HFFc6 (cell line): ENCODE measurements around the gene IGFN1. TPM values are rescaled to one million over a fixed set of nuclear protein-coding genes. Genes with fewer than 3 reads are reported as not detected.

Experiments used
- DNase-seq: peaks from one replicate; pipeline ENCODE4 v3.0.0-alpha.2; 2018
- H3K27ac Mint-ChIP-seq: 2 replicates; pipeline ENCODE4 v1.8.0; 2020; ENCODE audit warnings: mild to moderate bottlenecking, mixed read lengths
- H3K27me3 Mint-ChIP-seq: 2 replicates; pipeline ENCODE4 v1.8.0; 2021; ENCODE audit warnings: mild to moderate bottlenecking, moderate library complexity, mixed read lengths; ENCODE audit not compliant: insufficient read depth
- H3K36me3 Mint-ChIP-seq: 2 replicates; pipeline ENCODE4 v1.8.0; 2021; ENCODE audit warnings: low read depth, mixed read lengths
- H3K4me1 Mint-ChIP-seq: 2 replicates; pipeline ENCODE4 v1.8.0; 2020; ENCODE audit warnings: low read depth, mixed read lengths
- H3K4me3 Mint-ChIP-seq: 2 replicates; pipeline ENCODE4 v1.8.0; 2020; ENCODE audit warnings: mild to moderate bottlenecking, moderate library complexity, mixed read lengths
- H3K9me3 Mint-ChIP-seq: 2 replicates; pipeline ENCODE4 v1.8.0; 2020; ENCODE audit warnings: mild to moderate bottlenecking, mixed read lengths
- CTCF ChIP-seq: fragments of 200-600 bp; sonication (generic); IDR thresholded peaks from 2 replicates; pipeline ENCODE4 v1.5.0; 2021; ENCODE audit warnings: antibody characterized with exemption, mild to moderate bottlenecking
- total RNA-seq, 6 experiments: library from RNA; stranded (reverse); fragmentation: NEBNext Ultra II Directional; extraction: Animal tissue kit (Norgen Biotek cat#: 25700); gene quantifications; 2 replicates in 1 of 6; 3 replicates in 5 of 6; pipeline ENCODE4 v1.2.3, GENCODE V29; 2021

Gene IGFN1
- total RNA-seq, 6 experiments from 2014 or later: not detected

DNA sequence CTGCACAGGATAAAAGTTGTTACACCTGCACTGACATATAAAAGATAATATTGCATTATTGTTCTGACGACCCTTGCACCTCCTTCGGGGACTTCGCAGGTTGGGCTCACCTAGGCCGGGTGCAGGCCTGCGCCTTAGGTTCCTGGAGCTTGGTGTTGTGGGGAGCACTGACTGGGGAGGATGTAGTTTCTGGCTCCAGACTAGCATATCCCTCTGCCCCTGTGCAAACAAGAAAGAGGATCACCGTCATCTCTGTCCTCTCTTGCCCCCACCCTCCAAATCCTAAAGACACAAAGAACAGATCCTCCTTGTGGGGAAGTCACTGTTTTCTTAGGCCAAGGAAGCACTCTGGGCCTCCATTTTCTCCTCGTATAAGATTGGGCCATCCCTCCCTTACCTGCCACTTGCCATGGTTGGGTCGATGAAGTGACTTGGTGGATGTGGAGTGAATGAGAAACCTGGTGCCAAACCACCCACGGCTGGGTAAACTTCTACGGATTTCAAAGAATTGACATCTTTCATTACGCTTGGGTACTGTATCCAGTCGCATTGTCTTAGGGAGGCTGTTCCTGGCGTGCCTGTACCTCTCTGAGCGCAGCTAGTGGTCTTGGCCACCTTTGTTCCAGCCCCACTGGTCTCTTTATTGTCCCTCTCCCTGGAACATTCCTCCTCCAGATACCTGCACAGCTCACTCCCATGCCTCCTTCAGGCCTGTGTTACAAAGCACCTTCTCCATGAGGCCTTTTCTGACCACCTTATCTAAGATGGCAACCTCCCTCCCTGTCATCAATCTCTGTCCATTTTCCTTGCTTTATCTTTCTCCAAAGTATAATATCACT lies 58.3 kb downstream of the IGFN1 start:
- H3K9me3 Mint-ChIP-seq: no peaks in the 10 kb centered on the region

GRCh38 chr1:201250326-201251011 lies 59.8 kb downstream of the IGFN1 start:
- no peak for TF ChIP-seq CTCF
- Mint-ChIP-seq H3K4me1 (no peaks in the 10 kb centered on the region), H3K4me3 (no peak overlapping the region), H3K9me3 (no peaks in the 10 kb centered on the region), H3K36me3 (no peaks in the 10 kb centered on the region), H3K27me3 (peaks cover 21% of the 10 kb centered on the region), H3K27ac (no peak overlapping the region)
- DNase-seq: no peak

More for the DNA sequence above, 58.3 kb downstream of the IGFN1 start:
- H3K4me1 Mint-ChIP-seq: no peaks in the 10 kb centered on the region
- no peak for DNase-seq
- no peak overlapping the region for H3K27ac Mint-ChIP-seq
- no peak for TF ChIP-seq CTCF
- H3K4me3 Mint-ChIP-seq: no peak overlapping the region
- peaks cover 32% of the 10 kb centered on the region for H3K27me3 Mint-ChIP-seq
- H3K36me3 Mint-ChIP-seq: no peaks in the 10 kb centered on the region

DNA sequence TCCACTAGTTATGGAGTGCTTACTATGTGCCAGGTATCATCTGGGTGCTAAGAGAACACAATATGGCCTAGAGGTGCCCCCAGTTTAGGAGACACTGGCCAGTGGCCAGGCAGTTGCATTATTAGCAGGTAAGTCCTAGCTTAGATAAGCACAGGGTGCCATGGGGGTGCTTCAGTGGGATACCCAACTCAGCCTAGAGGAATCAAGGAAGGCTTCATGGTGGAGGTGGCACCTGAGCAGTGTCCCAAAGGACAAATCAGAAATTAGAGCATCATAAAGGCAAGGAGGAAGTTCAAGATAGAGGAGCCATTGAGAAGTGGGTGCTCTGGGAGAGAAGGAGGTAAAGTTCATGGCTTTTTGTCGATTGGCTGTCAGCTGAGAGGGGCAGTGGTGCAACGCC lies 60.8 kb downstream of the IGFN1 start:
- DNase-seq: no peak
- H3K4me1 Mint-ChIP-seq: no peaks in the 10 kb centered on the region
- H3K27ac Mint-ChIP-seq: no peak overlapping the region
- no peaks in the 10 kb centered on the region for H3K9me3 Mint-ChIP-seq
- H3K27me3 Mint-ChIP-seq: peaks cover 21% of the 10 kb centered on the region
- H3K4me3 Mint-ChIP-seq: no peak overlapping the region
- TF ChIP-seq CTCF: no peak
- H3K36me3 Mint-ChIP-seq: no peaks in the 10 kb centered on the region

GRCh38 chr1:201251851-201252430 lies 61.3 kb downstream of the IGFN1 start:
- no peak overlapping the region for H3K4me3 Mint-ChIP-seq
- TF ChIP-seq CTCF: no peak
- DNase-seq: no peak
- H3K9me3 Mint-ChIP-seq: no peaks in the 10 kb centered on the region
- H3K36me3 Mint-ChIP-seq: no peaks in the 10 kb centered on the region
- no peak overlapping the region for H3K27ac Mint-ChIP-seq
- peaks cover 21% of the 10 kb centered on the region for H3K27me3 Mint-ChIP-seq
- no peaks in the 10 kb centered on the region for H3K4me1 Mint-ChIP-seq

DNA sequence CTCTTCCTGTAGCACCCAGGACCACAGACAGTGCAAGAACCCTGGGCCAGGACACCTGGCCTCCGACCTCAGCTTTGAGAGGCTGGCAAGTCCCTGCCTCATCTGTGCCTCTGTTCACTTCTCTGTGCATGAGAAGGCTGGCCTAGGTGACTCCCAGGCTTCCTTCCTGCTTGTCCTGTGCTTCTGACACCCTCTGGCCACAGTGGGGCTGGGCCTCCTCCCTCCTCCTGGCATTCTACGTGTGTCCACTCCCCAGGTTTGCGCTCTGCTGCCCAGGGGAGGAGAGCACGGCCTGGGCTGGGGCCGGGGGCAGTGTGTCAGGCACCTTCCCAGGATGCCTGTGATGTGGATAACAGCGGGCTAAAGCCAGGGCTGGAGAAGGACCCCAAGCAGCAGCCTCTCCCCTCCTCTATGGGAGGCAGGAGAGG lies 62.3 kb downstream of the IGFN1 start:
- Mint-ChIP-seq H3K9me3 (no peaks in the 10 kb centered on the region), H3K4me1 (no peaks in the 10 kb centered on the region), H3K27ac (no peak overlapping the region), H3K4me3 (no peak overlapping the region), H3K27me3 (peaks cover 21% of the 10 kb centered on the region), H3K36me3 (no peaks in the 10 kb centered on the region)
- TF ChIP-seq CTCF: no peak
- DNase-seq: no peak
